ENCODE data around the gene VPREB1.
"Not testable (repeated sequence)": the region's sequence is repeated elsewhere in the genome, so short reads cannot be mapped to it uniquely, and the experiment has no call there.

Gene VPREB1

GRCh38 chr22:22214819-22215329, 29.7 kb upstream of the VPREB1 start:
- no peak for DNase-seq (ENCODE audit: low read depth)

- no peak for DNase-seq (ENCODE audit: low read depth)
These were observed 28.7 kb upstream of the VPREB1 start for GRCh38 chr22:22215659-22216449.

- DNase-seq (ENCODE audit: low read depth) = no peak
These were observed 28.1 kb upstream of the VPREB1 start for GRCh38 chr22:22216450-22216959.

GRCh38 chr22:22218302-22218701, 26.3 kb upstream of the VPREB1 start:
- no peak for DNase-seq (ENCODE audit: low read depth)

GRCh38 chr22:22219140-22219996, 25.2 kb upstream of the VPREB1 start:
- no peak for DNase-seq (ENCODE audit: low read depth)

GRCh38 chr22:22221043-22221442, 23.5 kb upstream of the VPREB1 start:
- DNase-seq (ENCODE audit: low read depth) = not testable (repeated sequence)

GRCh38 chr22:22226448-22227187, 18.0 kb upstream of the VPREB1 start:
- no peak for DNase-seq (ENCODE audit: low read depth)

GRCh38 chr22:22228421-22228820, 16.2 kb upstream of the VPREB1 start:
- no peak for DNase-seq (ENCODE audit: low read depth)

- DNase-seq (ENCODE audit: low read depth) = no peak
These were observed 15.7 kb upstream of the VPREB1 start for GRCh38 chr22:22228921-22229320.

- no peak for DNase-seq (ENCODE audit: low read depth)
These were observed 14.7 kb upstream of the VPREB1 start for GRCh38 chr22:22229683-22230420.

GRCh38 chr22:22230438-22230837, 14.1 kb upstream of the VPREB1 start:
- DNase-seq (ENCODE audit: low read depth) = no peak

- no peak for DNase-seq (ENCODE audit: low read depth)
These were observed 11.5 kb upstream of the VPREB1 start for GRCh38 chr22:22233081-22233480.

GRCh38 chr22:22235558-22235957, 9.0 kb upstream of the VPREB1 start:
- peak; percentile 35 for DNase-seq (ENCODE audit: low read depth)

- DNase-seq (ENCODE audit: low read depth) = no peak
These were observed 7.1 kb upstream of the VPREB1 start for GRCh38 chr22:22237521-22237920.

- DNase-seq (ENCODE audit: low read depth) = no peak
These were observed 5.2 kb upstream of the VPREB1 start for GRCh38 chr22:22239311-22239939.

- no peak for DNase-seq (ENCODE audit: low read depth)
These were observed 3.1 kb upstream of the VPREB1 start for GRCh38 chr22:22241554-22241898.

- no peak for DNase-seq (ENCODE audit: low read depth)
These were observed 2.1 kb upstream of the VPREB1 start for GRCh38 chr22:22242488-22242887.

- DNase-seq (ENCODE audit: low read depth) = no peak
These were observed 1.4 kb upstream of the VPREB1 start for GRCh38 chr22:22243033-22243680.

- no peak for DNase-seq (ENCODE audit: low read depth)
These were observed 797 bp downstream of the VPREB1 start for GRCh38 chr22:22245256-22245909.
